Measurements from ENCODE around the gene TXNDC12. TPM values are rescaled to one million over a fixed set of nuclear protein-coding genes. Genes with fewer than 3 reads are reported as not detected.

Gene TXNDC12
- total RNA-seq, 3 donors from 2014 or later = 32.8 to 60.1 (median 53.8) TPM

- Histone ChIP-seq H3K4me3 (no peak overlapping the region), H3K9me3 (no peaks in the 10 kb centered on the region), H3K36me3 (ENCODE audit: low read depth) (no peaks in the 10 kb centered on the region), H3K4me1 (ENCODE audit: low read depth) (no peaks in the 10 kb centered on the region)
- no peak for ATAC-seq
- no peak for TF ChIP-seq CTCF (IDR thresholded peaks at IDR 0.05)
- no peak for DNase-seq
- intact Hi-C loops (cut with DNase I, micrococcal nuclease) = no loop called here
Observed at GRCh38 chr1:51988254-51988653, 66.7 kb downstream of the TXNDC12 start.

GRCh38 chr1:51986718-51987117 lies 68.3 kb downstream of the TXNDC12 start:
- no peaks in the 10 kb centered on the region for H3K4me1 ChIP-seq (ENCODE audit: low read depth)
- no peak for TF ChIP-seq CTCF (IDR thresholded peaks at IDR 0.05)
- no peak for DNase-seq

GRCh38 chr1:51982161-51982560 lies 72.8 kb downstream of the TXNDC12 start:
- ATAC-seq = no peak
- Histone ChIP-seq H3K4me1 (ENCODE audit: low read depth) (no peaks in the 10 kb centered on the region), H3K36me3 (ENCODE audit: low read depth) (no peaks in the 10 kb centered on the region), H3K9me3 (no peaks in the 10 kb centered on the region), H3K4me3 (no peak overlapping the region)
- intact Hi-C loops (cut with DNase I, micrococcal nuclease) = no loop called here
- TF ChIP-seq CTCF (IDR thresholded peaks at IDR 0.05) = no peak
- no peak for DNase-seq

More at GRCh38 chr1:51986718-51987117, 68.3 kb downstream of the TXNDC12 start:
- no peaks in the 10 kb centered on the region for H3K9me3 ChIP-seq
- ATAC-seq = no peak
- H3K4me3 ChIP-seq = no peak overlapping the region
- intact Hi-C loops (cut with DNase I, micrococcal nuclease) = no loop called here
- H3K36me3 ChIP-seq (ENCODE audit: low read depth) = no peaks in the 10 kb centered on the region

GRCh38 chr1:51981555-51981954 lies 73.4 kb downstream of the TXNDC12 start:
- DNase-seq (no peak), ATAC-seq (no peak)
- no peak for TF ChIP-seq CTCF (IDR thresholded peaks at IDR 0.05)
- intact Hi-C loops (cut with DNase I, micrococcal nuclease) = no loop called here
- H3K4me1 ChIP-seq (ENCODE audit: low read depth) = no peaks in the 10 kb centered on the region
- H3K9me3 ChIP-seq = no peaks in the 10 kb centered on the region
- no peaks in the 10 kb centered on the region for H3K36me3 ChIP-seq (ENCODE audit: low read depth)
- no peak overlapping the region for H3K4me3 ChIP-seq

GRCh38 chr1:51978099-51978498 lies 76.9 kb downstream of the TXNDC12 start:
- ATAC-seq (no peak), DNase-seq (no peak)
- TF ChIP-seq CTCF (IDR thresholded peaks at IDR 0.05) = no peak
- Histone ChIP-seq H3K9me3 (no peaks in the 10 kb centered on the region), H3K4me3 (no peak overlapping the region), H3K36me3 (ENCODE audit: low read depth) (no peaks in the 10 kb centered on the region), H3K4me1 (ENCODE audit: low read depth) (no peaks in the 10 kb centered on the region)
- intact Hi-C loops (cut with DNase I, micrococcal nuclease) = no loop called here

All from mucosa of descending colon (tissue), 3 donors.